Panc1 (cell line): ENCODE measurements around the gene MACIR. TPM values are rescaled to one million over a fixed set of nuclear protein-coding genes. Genes with fewer than 3 reads are reported as not detected.

Experiments used
- ATAC-seq: fragments of 200-7000 bp; cut with Tn5 transposase; 2 replicates; pipeline ENCODE4 v1.9.1; 2020; ENCODE audit warnings: mild to moderate bottlenecking, moderate library complexity
- BruUV-seq: library from RNA; stranded (reverse); fragments of 400-500 nt; replicated peaks from 2 replicates; lab custom pipeline; 2021; lab: Mats Ljungman, UMichigan
- CTCF ChIA-PET: fragments of 300-600 bp; sonication (Branson Sonifier 250); formaldehyde crosslinking; loops from one replicate; lab custom pipeline; 2022; ENCODE audit warnings: antibody characterized with exemption; lab: Charles Lee
- POLR2A ChIA-PET: fragments of 300-600 bp; sonication (Branson Sonifier 250); formaldehyde crosslinking; loops from one replicate; lab custom pipeline; 2022; ENCODE audit warnings: antibody characterized with exemption; lab: Charles Lee
- DNase-seq: peaks from one replicate; pipeline ENCODE4 v3.0.0-alpha.2; 2010; ENCODE audit warnings: low read depth, low spot score
- H3K27ac ChIP-seq: 2 replicates; pipeline ENCODE4 v1.5.1; 2011; ENCODE audit warnings: mild to moderate bottlenecking, low read length, inconsistent platforms
- H3K27me3 ChIP-seq: fragments of 200-500 bp; sonication (Bioruptor generic); 2 replicates; pipeline ENCODE4 v1.6.0; 2014; ENCODE audit warnings: low read length, inconsistent platforms; ENCODE audit not compliant: control insufficient read depth, insufficient read depth
- H3K36me3 ChIP-seq: fragments of 200-500 bp; sonication (Bioruptor generic); 2 replicates; pipeline ENCODE4 v1.5.1; 2014; ENCODE audit warnings: inconsistent platforms, mild to moderate bottlenecking, low read length, moderate library complexity; ENCODE audit not compliant: control insufficient read depth, insufficient read depth
- H3K4me1 ChIP-seq: 2 replicates; pipeline ENCODE4 v1.5.1; 2011; ENCODE audit warnings: inconsistent platforms, mild to moderate bottlenecking, low read length, moderate library complexity; ENCODE audit not compliant: control insufficient read depth, insufficient read depth
- H3K4me3 ChIP-seq, 2 experiments: 2 replicates each; pipeline ENCODE4 v1.5.1; 2011 to 2012; ENCODE audit warnings: low read depth in 2 of 2, low read length in 2 of 2, mild to moderate bottlenecking in 2 of 2, inconsistent platforms in 1 of 2, moderate library complexity in 1 of 2
- H3K9me3 ChIP-seq: fragments of 200-500 bp; sonication (Bioruptor generic); 2 replicates; pipeline ENCODE4 v1.5.1; 2014; ENCODE audit warnings: low read depth, mild to moderate bottlenecking, inconsistent platforms, low read length, moderate library complexity; ENCODE audit not compliant: control insufficient read depth, insufficient read depth
- POLR2AphosphoS5 ChIP-seq: IDR thresholded peaks from 2 replicates; pipeline ENCODE4 v1.6.1; 2012; ENCODE audit warnings: mild to moderate bottlenecking, low read depth, low read length, moderate library complexity
- SIN3A ChIP-seq: IDR thresholded peaks from 2 replicates; pipeline ENCODE4 v1.6.1; 2012; ENCODE audit warnings: low read depth, mild to moderate bottlenecking, low read length, moderate library complexity, borderline replicate concordance; ENCODE audit not compliant: insufficient read depth
- TCF7L2 ChIP-seq: IDR thresholded peaks from 2 replicates; pipeline ENCODE4 v1.6.1; 2011; ENCODE audit warnings: mild to moderate bottlenecking, low read depth, low read length, inconsistent platforms
- in situ Hi-C: cut with HindIII; loops from 2 replicates; pipeline ENCODE4 v1.10.0; 2016; ENCODE audit warnings: low sequenced_read_pairs, low pct_unique_long_range_greater_than_20kb
- intact Hi-C: fragments of 100-400 bp; cut with micrococcal nuclease; formaldehyde crosslinking; loops from one replicate; pipeline ENCODE4 v1.10.0; 2022; ENCODE audit not compliant: unreplicated experiment
- total RNA-seq: library from RNA; stranded (reverse); gene quantifications from one replicate; pipeline ENCODE4 v1.2.1, GENCODE V29; 2021; ENCODE audit not compliant: unreplicated experiment
- TF ChIP-seq, protein P1 (sequence below), 2 experiments: IDR thresholded peaks; 2 replicates each; pipeline ENCODE4 v1.6.1; 2011 to 2012; ENCODE audit warnings: low read depth in 2 of 2, control low read depth in 1 of 2, low read length in 1 of 2, mild to moderate bottlenecking in 1 of 2, moderate library complexity in 1 of 2; ENCODE audit not compliant: insufficient read depth in 1 of 2
- TF ChIP-seq, protein P2 (sequence below): fragments of 450-650 bp; IDR thresholded peaks from 2 replicates; pipeline ENCODE4 v1.5.1; 2017; ENCODE audit warnings: mild to moderate bottlenecking

The MACIR gene
- total RNA-seq, 1 experiment from 2014 or later = 11.0 TPM

DNA sequence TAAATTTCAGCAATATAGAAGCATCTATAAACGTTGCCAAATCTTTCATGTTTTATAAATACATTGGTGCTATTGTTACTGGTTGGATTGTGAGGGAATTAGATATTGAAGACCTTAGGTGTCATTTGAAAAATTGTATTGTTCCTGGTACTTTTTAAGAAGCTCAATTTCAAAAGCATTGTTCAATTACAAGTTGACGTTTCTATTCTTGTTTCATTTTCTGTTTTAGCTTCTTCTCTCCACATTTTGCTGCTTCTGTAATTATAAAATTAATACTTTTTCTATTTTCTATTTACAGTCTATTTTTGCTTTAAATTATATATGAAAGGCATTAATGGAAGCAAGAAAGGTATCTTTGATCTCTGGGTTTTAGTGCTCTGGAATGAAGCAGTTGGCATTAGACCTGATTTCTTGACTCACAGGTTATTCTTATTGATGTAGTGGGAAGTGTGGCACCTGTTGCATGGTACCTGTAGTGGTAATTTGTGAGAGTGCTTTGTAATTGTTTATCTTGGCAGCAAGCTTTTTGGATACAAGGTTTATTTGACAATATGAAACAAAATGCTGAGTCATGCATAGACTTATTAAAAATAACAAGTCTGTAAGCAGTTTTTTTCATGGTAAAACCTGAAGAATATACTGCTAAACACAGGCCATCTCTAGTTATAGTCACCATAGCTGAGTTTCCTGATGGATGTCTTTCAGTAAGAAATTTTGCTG, 13.2 kb downstream of the MACIR start:
- no peak for TF ChIP-seq SIN3A
- no peak for TF ChIP-seq TCF7L2
- TF ChIP-seq, protein P1, sequence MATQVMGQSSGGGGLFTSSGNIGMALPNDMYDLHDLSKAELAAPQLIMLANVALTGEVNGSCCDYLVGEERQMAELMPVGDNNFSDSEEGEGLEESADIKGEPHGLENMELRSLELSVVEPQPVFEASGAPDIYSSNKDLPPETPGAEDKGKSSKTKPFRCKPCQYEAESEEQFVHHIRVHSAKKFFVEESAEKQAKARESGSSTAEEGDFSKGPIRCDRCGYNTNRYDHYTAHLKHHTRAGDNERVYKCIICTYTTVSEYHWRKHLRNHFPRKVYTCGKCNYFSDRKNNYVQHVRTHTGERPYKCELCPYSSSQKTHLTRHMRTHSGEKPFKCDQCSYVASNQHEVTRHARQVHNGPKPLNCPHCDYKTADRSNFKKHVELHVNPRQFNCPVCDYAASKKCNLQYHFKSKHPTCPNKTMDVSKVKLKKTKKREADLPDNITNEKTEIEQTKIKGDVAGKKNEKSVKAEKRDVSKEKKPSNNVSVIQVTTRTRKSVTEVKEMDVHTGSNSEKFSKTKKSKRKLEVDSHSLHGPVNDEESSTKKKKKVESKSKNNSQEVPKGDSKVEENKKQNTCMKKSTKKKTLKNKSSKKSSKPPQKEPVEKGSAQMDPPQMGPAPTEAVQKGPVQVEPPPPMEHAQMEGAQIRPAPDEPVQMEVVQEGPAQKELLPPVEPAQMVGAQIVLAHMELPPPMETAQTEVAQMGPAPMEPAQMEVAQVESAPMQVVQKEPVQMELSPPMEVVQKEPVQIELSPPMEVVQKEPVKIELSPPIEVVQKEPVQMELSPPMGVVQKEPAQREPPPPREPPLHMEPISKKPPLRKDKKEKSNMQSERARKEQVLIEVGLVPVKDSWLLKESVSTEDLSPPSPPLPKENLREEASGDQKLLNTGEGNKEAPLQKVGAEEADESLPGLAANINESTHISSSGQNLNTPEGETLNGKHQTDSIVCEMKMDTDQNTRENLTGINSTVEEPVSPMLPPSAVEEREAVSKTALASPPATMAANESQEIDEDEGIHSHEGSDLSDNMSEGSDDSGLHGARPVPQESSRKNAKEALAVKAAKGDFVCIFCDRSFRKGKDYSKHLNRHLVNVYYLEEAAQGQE (IDR thresholded peaks at IDR 0.05; ENCODE audit: insufficient read depth in 1 of 2, low read depth in 2 of 2, low read length in 1 of 2) = no peak
- no peak for TF ChIP-seq POLR2AphosphoS5
- TF ChIP-seq, protein P2, sequence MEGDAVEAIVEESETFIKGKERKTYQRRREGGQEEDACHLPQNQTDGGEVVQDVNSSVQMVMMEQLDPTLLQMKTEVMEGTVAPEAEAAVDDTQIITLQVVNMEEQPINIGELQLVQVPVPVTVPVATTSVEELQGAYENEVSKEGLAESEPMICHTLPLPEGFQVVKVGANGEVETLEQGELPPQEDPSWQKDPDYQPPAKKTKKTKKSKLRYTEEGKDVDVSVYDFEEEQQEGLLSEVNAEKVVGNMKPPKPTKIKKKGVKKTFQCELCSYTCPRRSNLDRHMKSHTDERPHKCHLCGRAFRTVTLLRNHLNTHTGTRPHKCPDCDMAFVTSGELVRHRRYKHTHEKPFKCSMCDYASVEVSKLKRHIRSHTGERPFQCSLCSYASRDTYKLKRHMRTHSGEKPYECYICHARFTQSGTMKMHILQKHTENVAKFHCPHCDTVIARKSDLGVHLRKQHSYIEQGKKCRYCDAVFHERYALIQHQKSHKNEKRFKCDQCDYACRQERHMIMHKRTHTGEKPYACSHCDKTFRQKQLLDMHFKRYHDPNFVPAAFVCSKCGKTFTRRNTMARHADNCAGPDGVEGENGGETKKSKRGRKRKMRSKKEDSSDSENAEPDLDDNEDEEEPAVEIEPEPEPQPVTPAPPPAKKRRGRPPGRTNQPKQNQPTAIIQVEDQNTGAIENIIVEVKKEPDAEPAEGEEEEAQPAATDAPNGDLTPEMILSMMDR = no peak
- intact Hi-C loops (no loop called here), in situ Hi-C loops (no loop called here)
- no peak for ATAC-seq
- CTCF ChIA-PET = no interaction called here
- H3K9me3 ChIP-seq = no peaks in the 10 kb centered on the region
- DNase-seq = no peak
- BruUV-seq = no TSS peak
- POLR2A ChIA-PET = no interaction called here
- peaks cover 12% of the 10 kb centered on the region; the same call in 1 of the 2 replicates for H3K4me1 ChIP-seq
- H3K27me3 ChIP-seq = no peaks in the 10 kb centered on the region
- no peak overlapping the region for H3K4me3 ChIP-seq
- H3K27ac ChIP-seq = no peak overlapping the region; the same call in 1 of the 2 replicates
- no peaks in the 10 kb centered on the region; the same call in 1 of the 2 replicates for H3K36me3 ChIP-seq

DNA sequence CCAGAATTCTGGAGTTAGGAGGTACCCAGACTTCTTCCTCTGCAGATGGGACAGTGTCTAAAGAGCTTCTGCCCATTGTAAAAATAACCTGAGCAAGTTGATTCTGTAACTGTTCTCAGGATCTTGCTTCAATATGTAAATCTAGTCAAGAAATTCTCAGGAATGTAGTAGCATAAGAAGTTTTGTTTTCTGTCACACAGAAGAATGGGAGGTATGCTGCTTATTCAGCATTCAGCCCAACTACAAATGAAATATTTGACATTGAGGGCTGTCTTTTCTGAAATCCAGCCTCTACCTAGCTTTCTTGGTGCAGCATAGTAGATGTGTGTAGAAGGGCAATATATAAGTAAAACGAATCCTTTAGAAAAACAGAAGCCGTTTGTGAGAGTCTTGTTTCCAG, 13.8 kb downstream of the MACIR start:
- DNase-seq (no peak), ATAC-seq (no peak)
- H3K4me1 ChIP-seq = peaks cover 12% of the 10 kb centered on the region; the same call in 1 of the 2 replicates
- in situ Hi-C loops (no loop called here), intact Hi-C loops (no loop called here)
- no TSS peak for BruUV-seq
- ChIA-PET CTCF (no interaction called here), POLR2A (interaction anchor here (0.6 kb wide), 1 partner anchor 14 kb away, joined by 3 read pairs; no protein-coding TSS in a partner anchor)
- H3K27ac ChIP-seq = no peak overlapping the region
- no peak for TF ChIP-seq TCF7L2
- TF ChIP-seq SIN3A = no peak
- TF ChIP-seq, protein P1 (IDR thresholded peaks at IDR 0.05; ENCODE audit: insufficient read depth in 1 of 2, low read depth in 2 of 2, low read length in 1 of 2) = no peak
- no peak for TF ChIP-seq POLR2AphosphoS5
- TF ChIP-seq, protein P2 = no peak
- no peaks in the 10 kb centered on the region for H3K27me3 ChIP-seq
- H3K36me3 ChIP-seq = no peaks in the 10 kb centered on the region; the same call in 1 of the 2 replicates
- H3K9me3 ChIP-seq = no peaks in the 10 kb centered on the region
- H3K4me3 ChIP-seq = no peak overlapping the region
